ENCODE results near the gene SPATS2L.
A peak's percentile ranks its signal among the peaks of the same experiment; 100 is the strongest.

Gene SPATS2L

GRCh38 chr2:200296118-200296517, 10.4 kb upstream of the SPATS2L start:
- Histone ChIP-seq H3K36me3 (ENCODE audit: control insufficient read depth, insufficient read depth, low read length) (no peaks in the 10 kb centered on the region), H3K9me3 (ENCODE audit: control insufficient read depth, low read length) (no peaks in the 10 kb centered on the region), H3K27me3 (replicated peaks; ENCODE audit: control insufficient read depth, insufficient read depth, low read length, poor library complexity, severe bottlenecking) (no peaks in the 10 kb centered on the region), H3K4me3 (ENCODE audit: insufficient read depth, low read depth, low read length, poor library complexity, severe bottlenecking) (no peak overlapping the region), H3K27ac (ENCODE audit: insufficient read depth, low read length, poor library complexity, severe bottlenecking) (no peak overlapping the region), H3K4me1 (ENCODE audit: control insufficient read depth, insufficient read depth, low read length, poor library complexity, severe bottlenecking) (no peaks in the 10 kb centered on the region)
- no peak for DNase-seq

GRCh38 chr2:200297100-200297499, 9.4 kb upstream of the SPATS2L start:
- H3K9me3 ChIP-seq (ENCODE audit: control insufficient read depth, low read length): no peaks in the 10 kb centered on the region

GRCh38 chr2:200297989-200298388, 8.5 kb upstream of the SPATS2L start:
- no peak for DNase-seq
- H3K27ac ChIP-seq (ENCODE audit: insufficient read depth, low read length, poor library complexity, severe bottlenecking): no peak overlapping the region
- no peaks in the 10 kb centered on the region for H3K9me3 ChIP-seq (ENCODE audit: control insufficient read depth, low read length)

More at GRCh38 chr2:200297100-200297499, 9.4 kb upstream of the SPATS2L start:
- DNase-seq: no peak
- Histone ChIP-seq H3K27ac (ENCODE audit: insufficient read depth, low read length, poor library complexity, severe bottlenecking) (no peak overlapping the region), H3K4me1 (ENCODE audit: control insufficient read depth, insufficient read depth, low read length, poor library complexity, severe bottlenecking) (no peaks in the 10 kb centered on the region), H3K27me3 (replicated peaks; ENCODE audit: control insufficient read depth, insufficient read depth, low read length, poor library complexity, severe bottlenecking) (no peaks in the 10 kb centered on the region), H3K36me3 (ENCODE audit: control insufficient read depth, insufficient read depth, low read length) (no peaks in the 10 kb centered on the region), H3K4me3 (ENCODE audit: insufficient read depth, low read depth, low read length, poor library complexity, severe bottlenecking) (no peak overlapping the region)

GRCh38 chr2:200298816-200299215, 7.7 kb upstream of the SPATS2L start:
- H3K4me3 ChIP-seq (ENCODE audit: insufficient read depth, low read depth, low read length, poor library complexity, severe bottlenecking): no peak overlapping the region
- H3K27ac ChIP-seq (ENCODE audit: insufficient read depth, low read length, poor library complexity, severe bottlenecking): no peak overlapping the region
- no peaks in the 10 kb centered on the region for H3K4me1 ChIP-seq (ENCODE audit: control insufficient read depth, insufficient read depth, low read length, poor library complexity, severe bottlenecking)
- no peaks in the 10 kb centered on the region for H3K36me3 ChIP-seq (ENCODE audit: control insufficient read depth, insufficient read depth, low read length)
- H3K27me3 ChIP-seq (replicated peaks; ENCODE audit: control insufficient read depth, insufficient read depth, low read length, poor library complexity, severe bottlenecking): no peaks in the 10 kb centered on the region
- no peak for DNase-seq
- no peaks in the 10 kb centered on the region for H3K9me3 ChIP-seq (ENCODE audit: control insufficient read depth, low read length)

More at GRCh38 chr2:200297989-200298388, 8.5 kb upstream of the SPATS2L start:
- H3K27me3 ChIP-seq (replicated peaks; ENCODE audit: control insufficient read depth, insufficient read depth, low read length, poor library complexity, severe bottlenecking): no peaks in the 10 kb centered on the region
- no peaks in the 10 kb centered on the region for H3K4me1 ChIP-seq (ENCODE audit: control insufficient read depth, insufficient read depth, low read length, poor library complexity, severe bottlenecking)
- H3K36me3 ChIP-seq (ENCODE audit: control insufficient read depth, insufficient read depth, low read length): no peaks in the 10 kb centered on the region
- H3K4me3 ChIP-seq (ENCODE audit: insufficient read depth, low read depth, low read length, poor library complexity, severe bottlenecking): no peak overlapping the region

GRCh38 chr2:200300065-200300464, 6.4 kb upstream of the SPATS2L start:
- Histone ChIP-seq H3K4me1 (ENCODE audit: control insufficient read depth, insufficient read depth, low read length, poor library complexity, severe bottlenecking) (no peaks in the 10 kb centered on the region), H3K4me3 (ENCODE audit: insufficient read depth, low read depth, low read length, poor library complexity, severe bottlenecking) (no peak overlapping the region), H3K9me3 (ENCODE audit: control insufficient read depth, low read length) (no peaks in the 10 kb centered on the region), H3K27ac (ENCODE audit: insufficient read depth, low read length, poor library complexity, severe bottlenecking) (no peak overlapping the region), H3K36me3 (ENCODE audit: control insufficient read depth, insufficient read depth, low read length) (no peaks in the 10 kb centered on the region), H3K27me3 (replicated peaks; ENCODE audit: control insufficient read depth, insufficient read depth, low read length, poor library complexity, severe bottlenecking) (no peaks in the 10 kb centered on the region)
- DNase-seq: no peak

GRCh38 chr2:200300638-200301314, 5.7 kb upstream of the SPATS2L start:
- no peak for DNase-seq
- Histone ChIP-seq H3K27me3 (replicated peaks; ENCODE audit: control insufficient read depth, insufficient read depth, low read length, poor library complexity, severe bottlenecking) (no peaks in the 10 kb centered on the region), H3K4me1 (ENCODE audit: control insufficient read depth, insufficient read depth, low read length, poor library complexity, severe bottlenecking) (no peaks in the 10 kb centered on the region), H3K27ac (ENCODE audit: insufficient read depth, low read length, poor library complexity, severe bottlenecking) (no peak overlapping the region), H3K4me3 (ENCODE audit: insufficient read depth, low read depth, low read length, poor library complexity, severe bottlenecking) (no peak overlapping the region), H3K36me3 (ENCODE audit: control insufficient read depth, insufficient read depth, low read length) (no peaks in the 10 kb centered on the region), H3K9me3 (ENCODE audit: control insufficient read depth, low read length) (no peaks in the 10 kb centered on the region)

- H3K36me3 ChIP-seq (ENCODE audit: control insufficient read depth, insufficient read depth, low read length): no peaks in the 10 kb centered on the region
- DNase-seq: no peak
- H3K4me3 ChIP-seq (ENCODE audit: insufficient read depth, low read depth, low read length, poor library complexity, severe bottlenecking): no peak overlapping the region
- no peaks in the 10 kb centered on the region for H3K27me3 ChIP-seq (replicated peaks; ENCODE audit: control insufficient read depth, insufficient read depth, low read length, poor library complexity, severe bottlenecking)
- no peaks in the 10 kb centered on the region for H3K9me3 ChIP-seq (ENCODE audit: control insufficient read depth, low read length)
- no peak overlapping the region for H3K27ac ChIP-seq (ENCODE audit: insufficient read depth, low read length, poor library complexity, severe bottlenecking)
- H3K4me1 ChIP-seq (ENCODE audit: control insufficient read depth, insufficient read depth, low read length, poor library complexity, severe bottlenecking): no peaks in the 10 kb centered on the region
Measured at GRCh38 chr2:200301953-200302858, 4.3 kb upstream of the SPATS2L start.

GRCh38 chr2:200302940-200303727, 3.4 kb upstream of the SPATS2L start:
- no peak overlapping the region for H3K27ac ChIP-seq (ENCODE audit: insufficient read depth, low read length, poor library complexity, severe bottlenecking)

GRCh38 chr2:200305797-200306195, 697 bp upstream of the SPATS2L start:
- no peak overlapping the region for H3K27ac ChIP-seq (ENCODE audit: insufficient read depth, low read length, poor library complexity, severe bottlenecking)
- H3K4me3 ChIP-seq (ENCODE audit: insufficient read depth, low read depth, low read length, poor library complexity, severe bottlenecking): peak overlapping the region; percentile 60
- H3K9me3 ChIP-seq (ENCODE audit: control insufficient read depth, low read length): no peaks in the 10 kb centered on the region
- DNase-seq: no peak
- no peaks in the 10 kb centered on the region for H3K36me3 ChIP-seq (ENCODE audit: control insufficient read depth, insufficient read depth, low read length)
- H3K4me1 ChIP-seq (ENCODE audit: control insufficient read depth, insufficient read depth, low read length, poor library complexity, severe bottlenecking): no peaks in the 10 kb centered on the region
- H3K27me3 ChIP-seq (replicated peaks; ENCODE audit: control insufficient read depth, insufficient read depth, low read length, poor library complexity, severe bottlenecking): no peaks in the 10 kb centered on the region

More at GRCh38 chr2:200302940-200303727, 3.4 kb upstream of the SPATS2L start:
- no peak overlapping the region for H3K4me3 ChIP-seq (ENCODE audit: insufficient read depth, low read depth, low read length, poor library complexity, severe bottlenecking)
- no peaks in the 10 kb centered on the region for H3K36me3 ChIP-seq (ENCODE audit: control insufficient read depth, insufficient read depth, low read length)
- no peak for DNase-seq
- no peaks in the 10 kb centered on the region for H3K9me3 ChIP-seq (ENCODE audit: control insufficient read depth, low read length)
- H3K4me1 ChIP-seq (ENCODE audit: control insufficient read depth, insufficient read depth, low read length, poor library complexity, severe bottlenecking): no peaks in the 10 kb centered on the region
- no peaks in the 10 kb centered on the region for H3K27me3 ChIP-seq (replicated peaks; ENCODE audit: control insufficient read depth, insufficient read depth, low read length, poor library complexity, severe bottlenecking)

All from effector memory CD4-positive, alpha-beta T cell (primary cell).